Germinal center (tissue), 1 donor: Measurements from ENCODE around the gene FAM163A.
A peak's percentile ranks its signal among the peaks of the same experiment; 100 is the strongest.
"Not testable (repeated sequence)": the region's sequence is repeated elsewhere in the genome, so short reads cannot be mapped to it uniquely, and the experiment has no call there.

Experiments
- DNase-seq: peaks from one replicate; pipeline ENCODE4 v3.0.0; 2012; ENCODE audit warnings: mixed read lengths, low spot score

Gene FAM163A

GRCh38 chr1:179794146-179794545 lies 51.1 kb downstream of the FAM163A start:
- DNase-seq: no peak

- DNase-seq: no peak
These were observed 51.6 kb downstream of the FAM163A start for GRCh38 chr1:179794669-179795068.

GRCh38 chr1:179798213-179798863 lies 55.2 kb downstream of the FAM163A start:
- no peak for DNase-seq

DNA sequence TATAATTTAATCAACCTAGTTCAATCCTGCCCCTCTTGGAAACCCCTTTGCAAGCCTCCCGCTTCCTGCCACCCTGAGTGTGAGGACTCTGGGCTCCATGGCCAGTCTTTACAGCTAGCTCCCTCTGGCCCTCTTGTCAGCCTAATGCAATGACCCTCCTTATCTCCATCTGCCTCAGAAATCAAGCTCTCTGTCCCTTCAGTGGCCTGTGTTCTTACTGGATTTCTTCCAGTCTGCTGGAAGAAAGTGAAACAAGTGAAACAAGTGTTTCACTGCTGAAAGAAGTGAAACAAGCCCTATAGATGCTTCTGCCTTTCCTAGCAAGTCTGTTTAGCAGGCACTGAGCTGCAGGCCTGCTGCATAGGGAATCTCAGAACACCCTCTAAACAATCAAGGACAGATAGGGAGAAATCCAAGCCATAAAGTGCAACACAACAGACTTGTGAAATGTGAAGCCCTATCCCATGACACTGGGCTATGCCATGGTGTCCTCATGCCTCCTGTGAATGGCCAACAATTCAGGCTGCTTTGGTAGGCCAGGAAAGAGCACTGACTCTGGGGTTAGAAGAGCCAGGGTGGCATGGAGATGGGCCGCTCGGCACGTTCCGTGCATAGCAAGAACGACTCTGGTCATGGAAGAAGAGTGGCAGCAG lies 55.9 kb downstream of the FAM163A start:
- no peak for DNase-seq

DNA sequence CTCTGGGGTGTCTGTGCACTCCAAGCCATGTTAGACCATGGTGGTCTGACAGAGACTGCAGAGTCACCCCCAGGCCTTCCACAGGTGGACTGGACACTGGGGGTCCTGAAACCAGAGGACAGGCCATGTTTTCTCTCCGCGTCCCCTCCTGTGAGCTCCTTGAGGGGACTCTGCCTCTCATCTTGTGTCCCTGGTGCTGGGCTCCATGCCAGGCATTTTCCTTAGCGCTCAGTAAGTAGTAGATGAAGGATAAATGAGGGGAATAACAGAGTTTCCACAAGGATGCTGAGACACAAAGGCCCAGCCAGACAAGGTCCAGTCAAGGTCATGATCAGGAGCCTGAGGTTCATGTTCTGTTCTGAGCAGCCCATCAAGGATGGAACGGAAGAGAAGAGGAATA lies 57.4 kb downstream of the FAM163A start:
- DNase-seq: no peak

DNA sequence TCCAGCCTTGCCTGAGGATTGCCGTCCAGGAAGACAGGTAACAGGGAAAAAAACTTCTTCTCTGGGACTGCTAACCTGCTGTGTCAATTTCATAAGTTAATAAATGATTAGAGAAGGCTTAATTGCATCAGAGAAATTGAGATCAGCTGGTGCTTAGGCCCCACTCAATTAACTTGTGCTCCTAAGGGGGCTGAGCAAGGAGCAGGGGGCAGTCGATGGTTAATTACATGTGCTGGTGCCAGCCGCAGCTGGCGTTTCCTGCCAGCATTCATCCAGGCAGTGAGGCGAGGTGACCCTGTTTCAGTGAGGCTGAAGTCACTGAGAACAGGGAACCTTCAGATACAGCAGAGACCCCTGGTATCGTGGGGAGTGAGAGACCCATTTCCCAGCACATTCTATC lies 60.0 kb downstream of the FAM163A start:
- DNase-seq: no peak

GRCh38 chr1:179803918-179804317 lies 60.8 kb downstream of the FAM163A start:
- DNase-seq: no peak

- DNase-seq: not testable (repeated sequence)
These were observed 61.3 kb downstream of the FAM163A start for GRCh38 chr1:179804417-179804816.

GRCh38 chr1:179805291-179806195 lies 62.5 kb downstream of the FAM163A start:
- DNase-seq: no peak

GRCh38 chr1:179806333-179806732 lies 63.2 kb downstream of the FAM163A start:
- no peak for DNase-seq

DNA sequence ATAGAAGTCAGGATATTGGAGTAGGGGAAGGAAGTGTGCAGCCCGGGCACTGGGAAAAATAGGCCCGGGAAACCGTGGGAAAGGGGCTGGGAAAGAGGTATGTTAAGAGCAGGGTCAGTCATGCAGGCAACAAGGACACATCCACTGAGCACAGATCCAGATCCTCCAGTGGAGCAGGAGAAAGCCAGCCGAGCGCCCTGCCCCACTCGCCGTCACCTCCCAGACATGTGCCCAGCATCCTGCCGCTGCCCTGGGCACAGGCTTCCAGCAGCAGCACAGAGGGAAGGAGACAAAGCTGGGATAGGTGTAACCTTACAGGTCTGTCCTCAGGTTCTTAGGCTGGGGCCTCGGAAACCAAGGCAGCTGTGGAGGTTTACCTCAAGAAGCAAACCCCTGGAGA lies 64.2 kb downstream of the FAM163A start:
- no peak for DNase-seq

GRCh38 chr1:179807691-179808485 lies 64.8 kb downstream of the FAM163A start:
- no peak for DNase-seq

DNA sequence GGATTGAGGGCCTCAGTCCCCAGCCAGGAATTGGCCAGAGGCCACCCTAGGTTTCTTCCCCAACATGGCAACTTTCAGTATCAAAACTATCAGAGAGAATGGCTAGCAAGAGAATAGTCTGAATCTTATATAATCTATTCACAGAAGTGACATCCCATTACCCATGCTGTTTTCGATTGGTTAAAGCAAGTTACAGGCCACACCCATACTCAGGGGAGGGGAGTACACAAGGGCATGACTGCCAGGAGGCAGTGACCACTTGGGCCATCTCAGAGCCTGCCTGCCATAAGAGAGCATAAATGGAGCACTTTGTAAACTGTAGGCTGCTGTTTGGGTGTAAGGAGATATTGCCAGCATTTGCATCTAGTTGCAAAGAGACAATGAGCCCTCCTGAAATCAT lies 65.4 kb downstream of the FAM163A start:
- DNase-seq: no peak

DNA sequence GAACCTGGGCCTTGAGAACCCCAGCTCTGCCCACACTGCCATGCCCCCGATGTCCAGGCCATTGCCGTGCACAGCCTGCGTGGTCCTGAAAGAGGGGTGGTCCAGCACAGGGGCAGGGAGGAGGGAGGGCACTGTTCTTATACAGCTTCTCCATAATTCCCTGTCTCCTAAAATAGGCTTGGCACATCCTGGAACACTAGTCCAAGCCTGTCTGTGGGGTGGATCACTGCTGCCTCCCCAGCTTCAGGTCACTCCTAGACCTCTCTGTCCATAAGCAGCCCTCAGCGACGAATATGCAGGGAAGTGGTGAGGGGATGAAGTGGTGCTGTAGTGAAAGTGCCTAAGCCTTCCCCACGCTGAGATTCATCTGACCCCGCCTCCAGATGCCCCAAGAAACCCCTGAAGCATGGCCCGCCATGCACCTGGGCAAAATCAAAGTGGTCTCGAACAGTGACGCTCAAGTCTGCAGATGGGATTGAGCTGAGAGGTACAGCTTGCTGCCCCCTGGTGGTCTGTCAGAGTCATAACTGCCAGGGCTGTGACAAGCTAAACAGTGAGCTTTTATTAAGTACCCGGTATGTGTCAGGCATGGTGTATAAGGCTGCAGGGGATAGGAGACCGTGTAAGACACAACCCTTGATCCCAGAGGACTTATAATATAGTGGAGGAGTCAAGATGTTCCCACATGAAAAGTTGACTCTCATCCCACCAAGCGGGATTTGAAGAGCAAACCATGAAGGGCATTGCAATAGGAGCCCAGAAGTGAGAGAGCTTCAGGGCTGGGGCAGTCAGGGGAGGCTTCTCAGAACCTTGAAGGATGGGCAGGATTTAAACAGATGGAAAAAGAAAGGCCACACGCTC lies 66.6 kb downstream of the FAM163A start:
- peak; percentile 62 for DNase-seq

GRCh38 chr1:179810367-179810715 lies 67.2 kb downstream of the FAM163A start:
- DNase-seq: no peak

GRCh38 chr1:179812501-179813292 lies 69.6 kb downstream of the FAM163A start:
- no peak for DNase-seq

- no peak for DNase-seq
These were observed 70.8 kb downstream of the FAM163A start for GRCh38 chr1:179813626-179814545.

DNA sequence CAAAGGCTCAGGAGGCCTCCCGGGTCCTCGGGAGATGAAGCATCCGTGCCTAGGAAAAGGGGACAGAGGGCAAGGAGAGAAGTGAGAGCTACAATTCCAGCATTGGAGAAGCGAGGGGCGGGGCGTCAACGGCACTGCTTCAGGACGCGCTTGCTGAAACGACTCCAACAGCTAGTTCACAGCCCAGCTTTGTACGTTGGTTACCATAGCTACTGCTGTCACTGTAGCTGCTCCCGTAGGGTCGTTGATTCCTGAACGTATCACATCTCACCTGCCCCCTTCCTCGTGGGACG lies 71.4 kb downstream of the FAM163A start:
- DNase-seq: no peak

DNA sequence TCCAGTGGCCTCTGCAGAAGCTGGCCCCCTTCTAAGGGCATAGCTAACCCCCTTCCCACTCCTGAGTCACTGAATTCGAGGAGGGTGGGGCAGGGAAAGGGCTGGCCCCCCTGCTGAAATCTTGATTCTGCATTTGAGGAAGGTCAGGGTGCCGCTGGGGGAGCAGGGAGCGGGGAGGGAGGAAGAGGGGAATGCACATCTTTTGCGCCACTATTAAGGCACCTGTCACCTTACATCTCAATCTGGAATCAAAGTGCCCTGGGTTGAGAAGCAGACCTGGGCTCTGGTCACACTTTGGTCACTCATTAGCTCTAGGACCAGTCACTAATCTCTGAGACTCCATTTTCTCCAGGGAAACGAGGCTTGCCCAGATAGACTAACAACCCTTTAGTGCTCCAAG lies 72.5 kb downstream of the FAM163A start:
- no peak for DNase-seq
